Duodenal mucosa (tissue), 2 donors: Measurements from ENCODE around the gene PASD1.
"Not testable (repeated sequence)": the region's sequence is repeated elsewhere in the genome, so short reads cannot be mapped to it uniquely, and the experiment has no call there.

Experiments
- H3K27ac ChIP-seq: one replicate; pipeline ENCODE4 v1.7.0; 2013; ENCODE audit warnings: low read depth, low read length
- H3K27me3 ChIP-seq, 2 donors: one replicate each; pipeline ENCODE4 v1.7.0; 2013; ENCODE audit warnings: low read length in 2 of 2, control low read depth in 1 of 2; ENCODE audit not compliant: insufficient read depth in 2 of 2, control insufficient read depth in 1 of 2
- H3K36me3 ChIP-seq, 2 donors: one replicate each; pipeline ENCODE4 v1.7.0; 2013; ENCODE audit warnings: low read length in 2 of 2, control low read depth in 1 of 2; ENCODE audit not compliant: insufficient read depth in 2 of 2, control insufficient read depth in 1 of 2
- H3K4me1 ChIP-seq, 2 donors: one replicate each; pipeline ENCODE4 v1.7.0; 2013; ENCODE audit warnings: low read length in 2 of 2, control low read depth in 1 of 2; ENCODE audit not compliant: insufficient read depth in 2 of 2, control insufficient read depth in 1 of 2
- H3K4me3 ChIP-seq, 2 donors: one replicate each; pipeline ENCODE4 v1.7.0; 2013; ENCODE audit warnings: low read length in 2 of 2, low read depth in 1 of 2
- H3K9ac ChIP-seq, 2 donors: one replicate each; pipeline ENCODE4 v1.7.0; 2013; ENCODE audit warnings: low read length in 2 of 2, low read depth in 1 of 2
- H3K9me3 ChIP-seq, 2 donors: one replicate each; pipeline ENCODE4 v1.7.0; 2013; ENCODE audit warnings: low read length in 2 of 2, control low read depth in 1 of 2; ENCODE audit not compliant: control insufficient read depth in 1 of 2

PASD1 gene

GRCh38 chrX:151563449-151563848 is at the start of gene PASD1:
TSS of gene PASD1 (plus strand) at chrX:151563675. CDS start at chrX:151601554, 37,879 bp downstream.
- no peak within 1 kb of the TSS for H3K27ac ChIP-seq
- no peak within 1 kb of the TSS for H3K9ac ChIP-seq
- no peaks in the 10 kb centered on the region for H3K36me3 ChIP-seq
- no peaks in the 10 kb centered on the region for H3K27me3 ChIP-seq
- H3K4me3 ChIP-seq, result no peak within 1 kb of the TSS
- no peaks in the 10 kb centered on the region for H3K9me3 ChIP-seq
- H3K4me1 ChIP-seq, result no peaks in the 10 kb centered on the region

GRCh38 chrX:151515237-151515636 is 48.2 kb upstream of the PASD1 start:
- H3K4me3 ChIP-seq, result no peak overlapping the region
- no peaks in the 10 kb centered on the region for H3K36me3 ChIP-seq
- H3K27me3 ChIP-seq, result no peaks in the 10 kb centered on the region
- H3K9ac ChIP-seq, result no peak overlapping the region
- H3K27ac ChIP-seq, result no peak overlapping the region
- no peaks in the 10 kb centered on the region for H3K9me3 ChIP-seq
- H3K4me1 ChIP-seq, result no peaks in the 10 kb centered on the region

GRCh38 chrX:151516538-151517187 is 46.8 kb upstream of the PASD1 start:
- no peak overlapping the region for H3K27ac ChIP-seq
- no peaks in the 10 kb centered on the region for H3K27me3 ChIP-seq
- no peaks in the 10 kb centered on the region for H3K36me3 ChIP-seq
- H3K9me3 ChIP-seq, result no peaks in the 10 kb centered on the region
- no peaks in the 10 kb centered on the region for H3K4me1 ChIP-seq
- H3K4me3 ChIP-seq, result no peak overlapping the region
- H3K9ac ChIP-seq, result no peak overlapping the region

- Histone ChIP-seq H3K4me1 (no peaks in the 10 kb centered on the region), H3K4me3 (no peak overlapping the region), H3K36me3 (no peaks in the 10 kb centered on the region), H3K9me3 (no peaks in the 10 kb centered on the region), H3K27ac (no peak overlapping the region), H3K9ac (no peak overlapping the region), H3K27me3 (no peaks in the 10 kb centered on the region)
Measured at GRCh38 chrX:151517421-151517820, 46.1 kb upstream of the PASD1 start.

GRCh38 chrX:151523351-151523750 is 40.1 kb upstream of the PASD1 start:
- Histone ChIP-seq H3K9ac (no peak overlapping the region), H3K27ac (no peak overlapping the region), H3K36me3 (no peaks in the 10 kb centered on the region), H3K4me3 (no peak overlapping the region), H3K27me3 (no peaks in the 10 kb centered on the region), H3K4me1 (no peaks in the 10 kb centered on the region), H3K9me3 (no peaks in the 10 kb centered on the region)

GRCh38 chrX:151536571-151536970 is 26.9 kb upstream of the PASD1 start:
- Histone ChIP-seq H3K27ac (no peak overlapping the region), H3K36me3 (no peaks in the 10 kb centered on the region), H3K4me3 (no peak overlapping the region), H3K9me3 (no peaks in the 10 kb centered on the region), H3K4me1 (no peaks in the 10 kb centered on the region), H3K27me3 (no peaks in the 10 kb centered on the region), H3K9ac (no peak overlapping the region)

- Histone ChIP-seq H3K9ac (no peak overlapping the region), H3K9me3 (no peaks in the 10 kb centered on the region), H3K4me3 (no peak overlapping the region), H3K36me3 (no peaks in the 10 kb centered on the region), H3K27ac (no peak overlapping the region), H3K4me1 (no peaks in the 10 kb centered on the region), H3K27me3 (no peaks in the 10 kb centered on the region)
Measured at GRCh38 chrX:151537572-151537971, 25.9 kb upstream of the PASD1 start.

- Histone ChIP-seq H3K4me1 (no peaks in the 10 kb centered on the region), H3K4me3 (no peak overlapping the region), H3K9ac (no peak overlapping the region), H3K9me3 (no peaks in the 10 kb centered on the region), H3K27ac (no peak overlapping the region), H3K36me3 (no peaks in the 10 kb centered on the region), H3K27me3 (no peaks in the 10 kb centered on the region)
Measured at GRCh38 chrX:151538190-151539122, 25.0 kb upstream of the PASD1 start.

GRCh38 chrX:151543706-151544105 is 19.8 kb upstream of the PASD1 start:
- Histone ChIP-seq H3K27me3 (no peaks in the 10 kb centered on the region), H3K9ac (no peak overlapping the region), H3K9me3 (no peaks in the 10 kb centered on the region), H3K27ac (no peak overlapping the region), H3K36me3 (no peaks in the 10 kb centered on the region), H3K4me1 (no peaks in the 10 kb centered on the region), H3K4me3 (no peak overlapping the region)

- not testable (repeated sequence) for H3K27me3 ChIP-seq, H3K9ac ChIP-seq, H3K9me3 ChIP-seq, H3K36me3 ChIP-seq, H3K4me1 ChIP-seq, H3K27ac ChIP-seq, H3K4me3 ChIP-seq
Measured at GRCh38 chrX:151546226-151546625, 17.2 kb upstream of the PASD1 start.
